GM10266 (cell line): ENCODE data around the gene PCDHA7.
"Not testable (repeated sequence)": the region's sequence is repeated elsewhere in the genome, so short reads cannot be mapped to it uniquely, and the experiment has no call there.

Experiments used
- DNase-seq: peaks from one replicate; pipeline ENCODE4 v3.0.0; 2012; ENCODE audit errors: extremely low spot score
- TF ChIP-seq, protein P1 (sequence below): IDR thresholded peaks from 2 replicates; pipeline ENCODE4 v1.5.1; 2012; ENCODE audit warnings: mild to moderate bottlenecking, low read depth; ENCODE audit not compliant: control insufficient read depth, insufficient read depth; ENCODE audit errors: missing control alignments

Gene PCDHA7

DNA sequence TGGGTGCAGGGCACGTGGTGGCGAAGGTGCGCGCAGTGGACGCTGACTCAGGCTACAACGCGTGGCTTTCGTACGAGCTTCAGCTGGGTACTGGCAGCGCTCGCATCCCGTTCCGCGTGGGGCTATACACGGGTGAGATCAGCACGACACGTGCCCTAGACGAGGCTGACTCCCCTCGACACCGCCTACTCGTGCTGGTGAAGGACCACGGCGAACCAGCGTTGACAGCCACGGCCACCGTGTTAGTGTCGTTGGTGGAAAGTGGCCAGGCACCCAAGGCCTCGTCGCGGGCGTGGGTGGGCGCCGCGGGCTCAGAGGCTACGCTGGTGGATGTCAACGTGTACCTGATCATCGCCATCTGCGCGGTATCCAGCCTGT, 37.4 kb upstream of the PCDHA7 start:
- TF ChIP-seq, protein P1, sequence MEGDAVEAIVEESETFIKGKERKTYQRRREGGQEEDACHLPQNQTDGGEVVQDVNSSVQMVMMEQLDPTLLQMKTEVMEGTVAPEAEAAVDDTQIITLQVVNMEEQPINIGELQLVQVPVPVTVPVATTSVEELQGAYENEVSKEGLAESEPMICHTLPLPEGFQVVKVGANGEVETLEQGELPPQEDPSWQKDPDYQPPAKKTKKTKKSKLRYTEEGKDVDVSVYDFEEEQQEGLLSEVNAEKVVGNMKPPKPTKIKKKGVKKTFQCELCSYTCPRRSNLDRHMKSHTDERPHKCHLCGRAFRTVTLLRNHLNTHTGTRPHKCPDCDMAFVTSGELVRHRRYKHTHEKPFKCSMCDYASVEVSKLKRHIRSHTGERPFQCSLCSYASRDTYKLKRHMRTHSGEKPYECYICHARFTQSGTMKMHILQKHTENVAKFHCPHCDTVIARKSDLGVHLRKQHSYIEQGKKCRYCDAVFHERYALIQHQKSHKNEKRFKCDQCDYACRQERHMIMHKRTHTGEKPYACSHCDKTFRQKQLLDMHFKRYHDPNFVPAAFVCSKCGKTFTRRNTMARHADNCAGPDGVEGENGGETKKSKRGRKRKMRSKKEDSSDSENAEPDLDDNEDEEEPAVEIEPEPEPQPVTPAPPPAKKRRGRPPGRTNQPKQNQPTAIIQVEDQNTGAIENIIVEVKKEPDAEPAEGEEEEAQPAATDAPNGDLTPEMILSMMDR = no peak
- no peak for DNase-seq

DNA sequence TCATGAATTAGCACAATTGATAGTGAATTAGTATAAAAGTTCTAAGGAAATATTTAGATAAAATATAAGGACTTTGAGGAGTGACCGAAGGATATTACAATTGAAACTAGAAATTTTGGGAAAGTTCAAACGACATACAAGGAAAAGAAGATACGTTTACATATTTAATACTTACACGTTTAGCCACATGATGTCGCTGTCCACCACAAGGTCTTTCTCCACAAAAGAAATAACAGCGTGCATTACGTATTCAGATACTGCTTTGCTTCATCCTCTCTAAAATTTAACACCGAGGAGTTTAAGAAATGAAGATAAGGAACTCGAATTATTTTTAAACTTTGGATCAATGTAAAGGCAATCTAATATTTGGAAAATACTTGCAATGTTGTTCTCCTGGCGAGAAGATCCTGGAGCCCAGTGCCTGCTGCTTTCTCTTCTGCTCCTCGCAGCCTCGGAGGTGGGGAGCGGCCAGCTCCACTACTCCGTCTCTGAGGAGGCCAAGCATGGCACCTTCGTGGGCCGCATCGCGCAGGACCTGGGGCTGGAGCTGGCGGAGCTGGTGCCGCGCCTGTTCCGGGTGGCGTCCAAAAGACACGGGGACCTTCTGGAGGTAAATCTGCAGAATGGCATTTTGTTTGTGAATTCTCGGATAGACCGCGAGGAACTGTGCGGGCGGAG, 33.1 kb upstream of the PCDHA7 start, which contains the start of gene PCDHA3:
Gene PCDHA3, plus strand, starts transcription at position 242 of the 678 bp plus-strand sequence.
- DNase-seq = no peak
- TF ChIP-seq, protein P1 = no peak

DNA sequence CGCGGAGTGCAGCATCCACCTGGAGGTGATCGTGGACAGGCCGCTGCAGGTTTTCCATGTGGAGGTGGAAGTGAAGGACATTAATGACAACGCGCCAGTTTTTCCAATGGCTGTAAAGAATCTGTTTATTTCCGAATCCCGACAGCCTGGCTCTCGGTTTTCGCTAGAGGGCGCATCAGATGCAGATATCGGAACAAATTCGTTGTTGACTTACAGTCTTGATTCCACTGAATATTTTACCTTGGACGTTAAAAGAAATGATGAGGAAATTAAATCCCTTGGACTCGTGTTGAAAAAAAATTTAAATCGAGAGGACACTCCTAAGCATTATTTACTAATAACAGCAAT, 32.6 kb upstream of the PCDHA7 start:
- TF ChIP-seq, protein P1 = no peak
- DNase-seq = no peak

DNA sequence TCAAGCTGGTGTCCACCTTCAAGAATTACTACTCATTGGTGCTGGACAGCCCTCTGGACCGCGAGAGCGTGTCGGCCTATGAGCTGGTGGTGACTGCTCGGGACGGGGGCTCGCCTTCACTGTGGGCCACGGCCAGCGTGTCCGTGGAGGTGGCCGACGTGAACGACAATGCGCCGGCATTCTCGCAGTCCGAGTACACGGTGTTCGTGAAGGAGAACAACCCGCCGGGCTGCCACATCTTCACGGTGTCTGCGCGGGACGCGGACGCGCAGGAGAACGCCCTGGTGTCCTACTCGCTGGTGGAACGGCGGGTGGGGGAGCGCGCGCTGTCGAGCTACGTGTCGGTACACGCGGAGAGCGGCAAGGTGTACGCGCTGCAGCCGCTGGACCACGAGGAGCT, 31.7 kb upstream of the PCDHA7 start:
- not testable (repeated sequence) for DNase-seq

DNA sequence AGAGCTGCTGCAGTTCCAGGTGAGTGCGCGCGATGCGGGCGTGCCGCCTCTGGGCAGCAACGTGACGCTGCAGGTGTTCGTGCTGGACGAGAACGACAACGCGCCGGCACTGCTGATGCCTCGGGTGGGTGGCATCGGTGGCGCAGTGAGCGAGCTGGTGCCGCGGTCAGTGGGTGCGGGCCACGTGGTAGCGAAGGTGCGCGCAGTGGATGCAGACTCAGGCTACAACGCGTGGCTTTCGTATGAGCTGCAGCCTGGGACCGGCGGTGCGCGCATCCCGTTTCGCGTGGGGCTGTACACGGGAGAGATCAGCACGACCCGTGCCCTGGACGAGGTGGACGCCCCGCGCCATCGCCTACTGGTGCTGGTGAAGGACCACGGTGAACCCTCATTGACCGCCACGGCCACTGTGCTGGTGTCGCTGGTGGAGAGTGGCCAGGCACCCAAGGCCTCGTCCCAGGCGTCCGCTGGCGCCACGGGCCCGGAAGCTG, 31.2 kb upstream of the PCDHA7 start:
- DNase-seq = no peak
- TF ChIP-seq, protein P1 = no peak

DNA sequence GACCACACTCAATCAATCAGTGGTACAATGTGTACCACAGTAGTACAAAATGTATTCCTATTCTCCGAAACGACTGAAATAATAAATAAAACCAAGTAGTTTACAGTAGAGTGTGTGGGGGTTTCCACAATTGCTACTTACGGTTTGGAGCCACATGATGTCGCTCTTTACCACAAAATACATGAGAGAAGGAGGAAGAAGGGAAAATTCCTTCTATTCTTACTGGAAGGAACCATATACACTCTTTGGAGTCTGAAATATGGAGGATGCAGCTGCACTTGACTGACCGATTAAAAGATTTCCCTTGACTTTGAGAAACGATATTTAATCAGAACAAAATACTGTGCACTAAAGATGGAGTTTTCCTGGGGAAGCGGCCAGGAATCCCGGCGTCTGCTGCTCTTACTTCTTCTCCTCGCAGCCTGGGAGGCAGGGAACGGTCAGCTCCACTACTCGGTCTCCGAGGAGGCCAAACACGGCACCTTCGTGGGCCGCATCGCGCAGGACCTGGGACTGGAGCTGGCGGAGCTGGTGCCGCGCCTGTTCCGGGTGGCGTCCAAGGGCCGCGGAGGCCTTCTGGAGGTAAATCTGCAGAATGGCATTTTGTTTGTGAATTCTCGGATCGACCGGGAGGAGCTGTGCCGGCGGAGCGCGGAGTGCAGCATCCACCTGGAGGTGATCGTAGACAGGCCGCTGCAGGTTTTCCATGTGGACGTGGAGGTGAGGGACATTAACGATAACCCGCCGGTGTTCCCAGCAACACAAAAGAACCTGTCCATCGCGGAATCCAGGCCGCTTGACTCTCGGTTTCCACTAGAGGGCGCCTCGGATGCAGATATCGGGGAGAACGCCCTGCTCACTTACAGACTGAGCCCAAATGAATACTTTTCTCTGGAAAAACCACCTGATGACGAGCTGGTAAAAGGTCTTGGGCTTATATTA, 27.0 kb upstream of the PCDHA7 start, which contains the start of gene PCDHA4:
Gene PCDHA4, plus strand, starts transcription at position 235 of the 942 bp plus-strand sequence.
- TF ChIP-seq, protein P1 = no peak
- no peak for DNase-seq

DNA sequence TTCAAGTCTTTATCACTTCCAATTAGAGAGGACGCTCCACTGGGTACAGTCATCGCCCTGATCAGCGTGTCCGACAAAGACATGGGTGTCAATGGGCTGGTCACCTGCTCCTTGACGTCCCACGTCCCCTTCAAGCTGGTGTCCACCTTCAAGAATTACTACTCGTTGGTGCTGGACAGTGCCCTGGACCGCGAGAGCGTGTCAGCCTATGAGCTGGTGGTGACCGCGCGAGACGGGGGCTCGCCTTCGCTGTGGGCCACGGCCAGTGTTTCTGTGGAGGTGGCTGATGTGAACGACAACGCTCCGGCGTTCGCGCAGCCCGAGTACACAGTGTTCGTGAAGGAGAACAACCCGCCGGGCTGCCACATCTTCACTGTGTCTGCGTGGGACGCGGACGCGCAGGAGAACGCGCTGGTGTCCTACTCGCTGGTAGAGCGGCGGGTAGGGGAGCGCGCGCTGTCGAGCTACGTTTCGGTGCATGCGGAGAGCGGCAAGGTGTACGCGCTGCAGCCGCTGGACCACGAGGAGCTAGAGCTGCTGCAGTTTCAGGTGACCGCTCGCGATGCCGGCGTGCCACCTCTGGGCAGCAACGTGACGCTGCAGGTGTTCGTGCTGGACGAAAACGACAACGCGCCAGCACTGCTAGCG, 25.7 kb upstream of the PCDHA7 start:
- DNase-seq = not testable (repeated sequence)

DNA sequence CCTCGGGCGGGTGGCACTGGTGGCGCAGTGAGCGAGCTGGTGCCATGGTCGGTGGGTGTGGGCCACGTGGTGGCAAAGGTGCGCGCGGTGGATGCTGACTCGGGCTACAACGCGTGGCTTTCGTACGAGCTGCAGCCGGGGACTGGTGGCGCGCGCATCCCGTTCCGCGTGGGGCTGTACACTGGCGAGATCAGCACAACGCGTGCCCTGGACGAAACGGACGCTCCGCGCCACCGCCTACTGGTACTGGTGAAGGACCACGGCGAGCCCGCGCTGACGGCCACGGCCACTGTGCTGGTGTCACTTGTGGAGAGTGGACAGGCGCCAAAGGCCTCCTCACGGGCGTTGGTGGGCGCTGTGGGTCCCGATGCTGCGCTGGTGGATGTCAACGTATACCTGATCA, 25.2 kb upstream of the PCDHA7 start:
- TF ChIP-seq, protein P1 = no peak
- DNase-seq = no peak
